HG03354 (cell line): ENCODE results near the gene TTC7B.

Source experiments
- ATAC-seq: cut with Tn5 transposase; IDR thresholded peaks from one replicate; pipeline ENCODE4 v1.9.1; 2021; ENCODE audit warnings: mild to moderate bottlenecking; ENCODE audit not compliant: unreplicated experiment, poor library complexity, severe bottlenecking

TTC7B gene

DNA sequence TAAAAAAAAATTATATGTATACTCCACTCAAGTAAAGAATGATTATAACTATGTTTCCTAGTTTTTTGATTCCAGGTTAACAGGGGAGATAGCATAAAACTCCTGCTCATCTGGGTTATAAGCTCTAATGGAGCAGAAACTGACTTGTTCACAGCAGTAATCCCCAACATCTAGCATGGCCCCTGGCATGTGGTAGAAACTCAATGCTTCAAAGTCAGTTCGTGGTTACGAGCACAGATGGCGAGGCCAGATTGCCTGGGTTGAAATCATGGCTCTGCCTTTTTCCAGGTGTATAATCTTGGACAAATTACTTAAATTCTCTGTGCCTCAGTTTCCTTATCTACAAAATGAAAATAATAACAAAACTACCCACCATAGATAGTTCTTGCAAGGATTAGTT lies 183.8 kb downstream of the TTC7B start:
- no peak for ATAC-seq

DNA sequence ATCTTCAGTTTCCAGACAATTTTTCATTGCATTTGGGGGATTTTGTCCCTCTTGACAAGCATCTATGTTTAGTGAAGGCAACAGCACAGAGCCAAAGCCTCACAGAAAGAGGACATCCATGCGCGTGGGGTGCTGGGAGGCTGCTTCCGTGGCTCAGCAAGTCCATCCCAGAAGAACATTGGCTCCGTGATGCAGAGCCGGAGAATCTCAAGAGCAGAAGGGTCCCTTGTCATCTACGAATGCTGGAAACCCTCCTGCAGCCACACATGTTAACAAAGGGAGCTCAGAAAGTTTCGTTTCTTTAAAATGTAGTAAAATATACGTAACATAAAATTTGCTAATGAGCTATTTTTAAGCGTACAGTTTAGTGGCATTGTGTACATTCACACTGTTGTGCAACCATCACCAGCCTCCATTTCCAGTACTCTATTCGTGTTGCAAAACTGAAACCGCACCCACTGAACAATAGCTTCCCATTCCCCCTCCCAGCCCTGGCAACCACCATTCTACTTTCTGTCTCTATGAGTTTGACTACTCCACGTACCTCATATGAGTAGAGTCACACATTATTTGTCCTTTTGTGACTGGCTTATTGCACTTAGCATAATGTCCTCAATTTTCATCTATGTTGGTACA lies 185.9 kb downstream of the TTC7B start:
- no peak for ATAC-seq

DNA sequence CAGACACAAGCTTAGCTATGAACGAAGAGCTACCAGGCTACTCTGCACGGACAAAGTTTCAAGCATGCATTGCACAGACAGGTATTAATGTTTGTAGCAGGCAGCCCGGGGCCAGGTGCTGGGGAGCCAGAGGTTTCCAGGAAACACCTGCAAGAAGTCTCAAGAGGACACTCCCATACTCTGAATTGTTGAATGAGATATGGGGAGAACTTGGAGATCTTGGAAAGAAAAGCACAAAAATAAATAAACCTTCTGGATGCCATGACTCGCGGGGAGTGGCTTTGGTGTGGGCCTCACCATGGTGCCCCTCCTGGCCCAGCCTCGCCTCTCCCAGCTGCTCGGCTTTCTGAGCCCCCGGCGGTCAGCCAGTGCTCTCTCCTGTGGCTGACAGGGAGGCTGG lies 186.8 kb downstream of the TTC7B start:
- ATAC-seq = no peak

DNA sequence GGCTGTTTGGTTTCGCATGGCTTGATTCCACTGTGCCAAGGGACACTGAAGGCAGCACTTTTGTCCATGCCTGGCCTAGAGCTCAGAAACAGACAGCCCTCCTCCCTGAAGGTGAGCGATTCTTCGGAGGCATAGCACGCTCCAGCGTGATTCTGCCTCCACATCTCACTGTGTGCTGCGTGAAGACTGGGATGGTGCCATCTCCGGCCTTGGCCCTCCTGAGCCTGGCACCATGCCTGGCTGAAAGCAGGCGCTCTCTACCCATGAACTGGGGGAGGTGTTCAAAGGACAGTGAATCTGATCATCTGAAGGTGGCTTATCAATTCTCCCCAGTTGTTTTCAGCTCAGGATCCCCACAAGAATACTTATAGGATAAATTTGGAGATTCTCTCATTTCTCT lies 187.4 kb downstream of the TTC7B start:
- no peak for ATAC-seq

DNA sequence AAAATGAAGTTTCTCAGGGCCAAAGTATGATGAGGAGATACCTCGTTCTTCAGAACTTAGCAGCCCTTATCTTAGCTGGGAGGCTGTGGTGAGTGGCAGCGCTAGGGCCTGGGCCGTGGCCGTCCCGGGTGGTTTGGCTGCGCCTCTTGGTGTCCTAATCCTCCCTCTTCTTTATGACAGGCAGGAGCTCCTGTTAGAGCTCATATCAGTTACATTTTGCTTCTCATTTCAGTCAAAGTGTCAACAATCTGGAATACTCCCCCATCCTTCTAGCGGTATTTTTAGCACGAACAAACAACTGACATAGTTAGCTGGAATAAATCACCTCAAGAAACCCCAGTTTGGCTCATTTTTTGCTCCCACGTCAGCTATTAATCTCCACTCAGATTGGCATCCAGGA lies 188.8 kb downstream of the TTC7B start:
- ATAC-seq = no peak

DNA sequence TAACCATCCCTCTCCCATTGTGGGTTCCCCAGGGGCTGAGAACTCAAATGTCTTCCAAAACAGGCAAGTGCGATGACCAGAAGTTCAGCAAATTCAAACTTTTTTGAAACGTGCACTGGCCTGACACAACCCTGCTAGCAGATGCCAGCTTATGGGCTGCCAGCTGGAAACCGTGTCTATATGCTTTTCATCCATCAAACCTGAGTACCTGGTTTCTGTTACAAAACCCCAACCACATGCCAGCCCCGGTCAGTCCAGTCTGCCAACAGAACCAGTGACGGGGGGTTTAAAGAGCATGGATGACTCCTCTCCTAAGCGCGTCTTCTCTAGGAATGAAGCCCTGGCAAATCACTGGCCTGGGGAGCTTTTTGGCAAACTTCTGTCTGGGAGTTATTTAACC lies 189.7 kb downstream of the TTC7B start:
- no peak for ATAC-seq

DNA sequence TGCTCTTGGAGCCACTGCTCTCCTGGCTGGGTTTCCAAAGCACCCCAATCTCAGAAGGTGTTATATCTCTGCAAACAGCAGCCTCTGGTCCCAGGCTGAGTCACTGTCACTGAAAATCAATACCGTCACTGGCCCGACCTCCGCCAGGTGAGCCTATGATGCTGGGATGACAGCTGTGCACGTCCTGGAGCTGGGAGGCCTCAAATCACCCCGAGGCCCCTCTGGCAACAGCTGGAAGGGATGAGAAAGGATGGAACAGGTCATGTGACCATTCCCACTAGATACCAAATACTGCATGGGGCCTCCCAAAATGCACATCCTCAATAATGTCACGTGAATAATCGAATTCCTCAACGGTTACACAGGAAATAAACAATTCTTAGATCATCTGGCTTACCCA lies 190.8 kb downstream of the TTC7B start:
- no peak for ATAC-seq

DNA sequence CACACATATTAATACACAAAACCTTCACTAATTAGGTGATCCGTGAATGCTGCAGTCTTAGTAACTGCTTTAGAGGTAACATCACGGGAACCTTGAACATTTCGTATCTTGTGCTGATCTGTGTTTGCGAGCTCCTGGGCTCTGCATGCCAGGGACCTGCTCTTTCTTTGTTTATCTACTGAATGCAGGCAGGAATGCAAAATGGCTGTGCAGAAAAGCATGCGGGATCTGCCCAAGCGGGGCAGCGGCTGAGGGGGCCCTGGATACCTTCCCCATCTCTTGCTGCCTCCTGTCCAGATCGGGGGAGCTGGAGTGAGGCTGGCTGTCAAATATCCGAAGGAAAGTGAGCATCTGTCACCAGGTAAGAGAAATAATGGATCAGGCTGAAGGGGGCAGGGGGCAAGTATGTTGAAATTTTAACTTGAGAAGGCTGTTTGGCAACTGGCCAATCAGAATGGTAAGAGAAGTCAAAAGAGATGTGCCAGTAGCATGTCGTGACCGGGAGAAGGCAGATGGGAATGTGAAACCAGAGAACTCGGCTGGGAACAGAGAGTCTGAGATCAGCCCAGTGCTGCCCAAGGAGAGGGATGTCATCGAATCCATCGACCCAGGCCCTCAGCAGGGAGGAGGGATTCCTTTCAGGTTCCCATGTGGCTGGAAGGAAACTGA lies 191.4 kb downstream of the TTC7B start:
- ATAC-seq = no peak

DNA sequence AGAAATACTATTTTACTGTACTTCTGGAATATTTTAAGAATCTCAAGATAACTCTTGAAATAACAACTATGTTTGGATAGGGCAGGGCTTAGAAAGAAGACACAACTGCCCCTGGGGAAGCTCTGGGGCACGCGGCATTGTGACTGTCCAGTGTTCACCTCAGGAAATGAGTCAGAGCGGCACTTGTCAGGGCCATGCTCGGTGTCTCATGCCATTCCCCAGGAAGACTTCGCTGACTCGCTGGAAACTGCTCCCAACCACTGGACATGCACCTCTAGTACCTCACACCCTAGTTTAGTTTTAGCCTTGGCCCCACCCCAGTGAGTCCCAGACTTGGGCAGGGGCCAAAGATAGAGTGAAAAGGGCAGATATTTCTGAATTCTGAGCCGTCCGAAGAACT lies 192.0 kb downstream of the TTC7B start:
- no peak for ATAC-seq

DNA sequence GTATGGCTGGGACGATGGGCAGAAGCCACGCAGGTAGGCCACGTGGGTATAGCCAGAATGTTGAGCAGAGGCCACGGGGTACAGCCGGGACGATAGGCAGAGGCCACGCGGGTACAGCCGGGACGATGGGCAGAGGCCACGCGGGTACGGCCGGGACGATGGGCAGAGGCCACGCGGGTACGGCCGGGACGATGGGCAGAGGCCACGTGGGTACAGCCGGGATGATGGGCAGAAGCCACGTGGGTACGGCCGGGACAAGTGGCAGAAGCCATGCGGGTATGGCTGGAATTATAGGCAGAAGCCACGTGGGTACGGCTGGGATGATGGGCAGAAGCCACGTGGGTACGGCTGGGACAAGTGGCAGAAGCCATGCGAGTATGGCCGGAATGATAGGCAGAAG lies 195.0 kb downstream of the TTC7B start:
- ATAC-seq = no peak

DNA sequence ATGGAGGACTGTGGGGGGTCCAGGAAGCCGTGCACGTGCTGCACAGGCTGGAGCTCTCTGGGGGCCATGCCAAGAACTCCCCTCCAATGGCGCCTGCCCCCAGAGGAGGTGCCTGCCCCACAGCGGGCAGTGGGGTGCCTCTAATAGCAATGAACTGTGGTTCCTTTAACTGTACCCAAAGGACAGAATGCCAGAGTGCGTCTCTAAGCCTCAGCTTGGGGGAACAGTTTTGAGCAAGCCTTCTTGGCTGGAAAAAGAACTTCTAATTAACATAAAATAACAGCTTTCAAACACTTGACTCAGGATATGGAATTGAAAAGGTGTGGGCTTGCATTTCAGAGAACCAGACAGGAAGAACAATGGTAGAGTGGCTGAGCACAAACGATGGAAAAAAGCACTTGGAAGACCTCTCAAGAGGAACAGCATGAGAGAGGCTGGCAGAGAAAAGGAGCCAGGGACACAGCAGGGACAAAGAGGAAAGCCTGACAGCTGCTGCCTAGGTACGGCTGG lies 195.6 kb downstream of the TTC7B start:
- no peak for ATAC-seq

DNA sequence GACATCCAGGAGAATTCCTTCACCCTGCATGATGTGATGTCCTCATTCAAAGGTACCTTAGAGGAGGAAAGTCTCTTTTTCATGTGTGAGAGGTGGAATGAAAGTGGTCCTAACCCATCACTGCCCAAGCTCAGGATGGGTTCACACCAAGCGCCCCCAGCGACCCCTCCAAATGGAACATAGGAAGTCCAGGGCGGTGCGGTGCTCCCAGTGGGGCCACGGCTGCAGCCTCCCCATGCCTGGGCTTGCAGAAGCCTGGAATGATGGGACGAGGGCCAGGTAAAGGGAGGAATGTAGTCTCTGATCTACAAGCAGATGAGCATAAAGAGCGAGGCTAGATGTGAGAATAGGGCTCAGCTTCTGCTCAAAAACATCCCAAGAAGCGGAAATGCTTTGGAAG lies 196.3 kb downstream of the TTC7B start:
- no peak for ATAC-seq

DNA sequence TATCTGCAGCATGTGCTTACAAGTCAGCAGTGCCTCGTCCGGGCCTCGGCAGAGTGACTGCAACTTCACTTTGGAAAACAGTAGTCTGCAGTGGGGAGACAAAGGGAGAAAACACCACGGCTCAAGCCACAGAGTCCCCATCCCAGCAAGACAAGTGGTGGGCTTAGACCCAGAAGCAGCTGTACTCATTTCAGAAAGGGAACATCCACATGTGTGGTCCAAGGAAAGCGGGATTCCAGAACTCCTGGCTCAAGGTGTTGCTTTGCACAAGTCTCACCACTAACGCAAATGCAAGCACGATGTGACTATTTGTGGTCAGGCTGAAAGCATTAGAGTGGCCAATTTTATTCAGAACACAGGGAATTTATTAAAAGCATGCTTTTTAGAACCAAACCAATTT lies 198.3 kb downstream of the TTC7B start:
- ATAC-seq = no peak

DNA sequence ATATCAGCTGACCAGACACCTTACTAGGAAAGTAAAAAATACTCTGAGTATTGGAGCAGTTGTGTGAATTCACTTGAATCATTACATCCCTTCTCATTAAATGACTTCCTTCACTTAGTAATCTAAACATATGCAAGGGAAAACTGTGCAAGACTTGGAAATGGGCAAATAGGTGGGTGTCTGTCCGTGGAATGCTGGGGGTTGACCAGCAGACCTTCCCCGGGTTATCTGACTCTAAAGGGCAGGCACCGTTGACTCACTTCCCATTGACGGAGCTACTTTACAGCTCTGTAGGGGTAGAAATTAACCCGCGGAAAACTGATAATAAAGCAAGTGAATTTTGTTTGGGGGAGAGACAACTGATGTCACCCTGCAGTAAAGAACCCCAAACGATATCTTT lies 199.3 kb downstream of the TTC7B start:
- ATAC-seq = no peak

DNA sequence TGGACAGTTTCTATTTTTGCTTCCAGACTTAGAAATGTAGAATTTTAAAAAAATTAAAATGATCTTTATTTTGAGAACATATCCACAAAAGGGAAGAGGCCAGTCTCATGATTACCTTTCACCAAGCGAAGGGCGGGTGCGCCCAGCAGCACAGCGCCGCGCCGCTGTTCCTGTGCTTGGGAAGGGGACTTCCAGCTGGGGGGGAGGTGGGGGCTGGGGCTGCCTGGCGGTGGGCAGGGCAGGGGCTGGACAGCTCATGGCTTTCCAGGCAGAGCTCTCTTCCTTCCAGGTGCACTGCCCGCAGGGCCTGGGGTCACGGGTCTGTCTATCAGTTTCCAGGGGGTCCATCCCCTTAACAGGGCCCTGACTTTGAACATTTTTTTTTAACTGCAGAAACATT lies 199.9 kb downstream of the TTC7B start:
- ATAC-seq = no peak

DNA sequence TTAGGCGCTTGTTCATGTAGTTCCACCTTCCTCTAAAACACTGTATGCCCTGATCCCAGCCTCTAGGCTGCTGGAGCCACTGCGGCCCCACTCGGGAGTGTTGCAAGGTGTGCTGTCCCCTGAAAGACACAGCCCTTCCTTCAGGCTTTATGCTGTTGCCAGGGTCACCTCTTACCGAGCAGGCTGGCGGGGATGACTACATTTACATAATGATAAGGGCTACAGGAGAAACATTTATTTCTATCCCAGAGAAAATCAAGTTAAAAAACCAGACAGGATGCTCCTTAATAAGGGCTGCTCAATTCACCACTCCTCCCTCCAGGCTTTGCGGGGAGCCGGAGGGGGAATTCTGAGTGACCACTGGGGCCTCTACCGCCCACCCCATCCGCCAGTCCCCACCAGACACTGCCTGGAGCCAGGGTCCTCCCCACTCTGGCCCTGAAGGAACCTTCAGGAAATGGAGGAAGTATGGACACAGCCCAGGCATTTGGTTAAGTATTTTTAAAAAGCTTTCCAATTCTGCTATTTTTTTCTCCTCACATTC lies 200.6 kb downstream of the TTC7B start:
- no peak for ATAC-seq

DNA sequence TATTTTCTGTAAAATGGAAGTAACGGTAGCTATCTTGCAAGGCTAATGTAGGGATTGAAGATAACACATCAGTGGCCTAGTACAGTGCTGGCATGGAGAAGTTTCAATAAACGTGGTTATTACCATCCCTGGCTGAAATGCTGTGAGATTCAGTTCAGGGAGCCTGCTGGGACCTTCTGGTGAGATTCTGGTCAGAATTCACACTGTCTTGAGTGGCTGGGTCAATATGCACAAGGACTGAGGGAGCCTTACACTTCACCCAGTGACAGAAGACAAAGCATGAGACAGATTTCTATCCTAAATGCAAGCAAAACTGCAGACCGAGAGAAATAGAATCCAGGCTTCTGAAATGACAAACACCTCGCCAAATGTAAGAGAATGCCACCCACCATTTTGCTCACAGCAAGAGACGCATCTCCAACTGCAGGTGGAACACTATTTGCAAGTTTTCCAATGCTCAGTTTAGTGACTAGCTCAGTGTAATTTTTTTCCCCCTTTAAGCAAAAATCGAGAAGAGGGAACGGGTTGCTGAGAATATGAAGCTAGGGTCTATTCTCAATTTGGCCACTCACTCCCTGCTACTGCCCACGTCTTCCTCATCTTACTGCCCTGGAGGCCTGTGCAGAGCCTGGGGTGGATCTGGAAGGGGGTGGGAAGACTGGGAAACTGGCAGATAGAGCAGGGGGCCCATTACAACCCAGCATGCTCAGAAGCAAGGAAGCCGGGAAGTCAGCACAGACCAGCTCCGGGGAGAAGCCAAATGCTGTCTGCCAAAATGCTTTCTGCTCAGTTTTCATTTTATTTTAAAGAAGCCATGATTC lies 201.3 kb downstream of the TTC7B start:
- ATAC-seq = no peak

DNA sequence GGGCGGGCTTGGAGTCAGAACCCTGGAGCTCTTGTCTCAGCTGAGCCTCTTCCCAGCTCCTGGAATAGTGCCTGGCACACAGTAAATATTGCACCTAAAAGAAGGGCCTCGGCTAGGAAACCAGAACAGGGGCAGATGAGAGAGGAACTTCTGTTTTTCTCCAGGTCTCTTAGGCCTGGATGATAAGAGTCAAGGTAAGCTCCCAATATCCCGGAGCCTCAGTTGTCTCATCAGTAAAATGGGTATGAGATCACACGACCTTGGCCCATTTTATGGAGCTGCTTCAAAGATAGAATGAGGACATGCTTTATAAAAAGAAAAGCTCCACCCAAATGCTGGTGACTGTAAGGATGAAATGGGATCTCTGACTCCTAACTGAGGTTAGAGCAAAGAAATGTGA lies 202.2 kb downstream of the TTC7B start:
- no peak for ATAC-seq

DNA sequence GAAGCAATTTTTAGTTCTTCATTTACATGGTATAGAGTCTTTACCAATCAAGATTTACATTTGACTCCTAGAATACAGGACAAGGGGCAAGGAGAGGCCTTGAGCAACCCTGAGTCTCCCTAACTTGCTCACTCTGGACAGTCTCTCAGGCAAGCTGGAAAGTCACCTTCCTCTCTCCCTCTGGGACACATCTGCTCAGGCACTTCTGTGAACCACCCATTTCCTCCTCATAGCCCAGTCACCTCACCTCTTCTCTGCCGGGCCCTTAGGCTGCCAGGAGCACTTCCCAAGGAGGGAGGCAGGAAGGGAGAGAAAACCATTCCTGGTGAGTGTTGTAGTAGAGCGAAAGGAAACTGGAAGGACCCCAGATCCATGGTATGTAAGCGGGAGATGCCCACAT lies 202.8 kb downstream of the TTC7B start:
- ATAC-seq = no peak

DNA sequence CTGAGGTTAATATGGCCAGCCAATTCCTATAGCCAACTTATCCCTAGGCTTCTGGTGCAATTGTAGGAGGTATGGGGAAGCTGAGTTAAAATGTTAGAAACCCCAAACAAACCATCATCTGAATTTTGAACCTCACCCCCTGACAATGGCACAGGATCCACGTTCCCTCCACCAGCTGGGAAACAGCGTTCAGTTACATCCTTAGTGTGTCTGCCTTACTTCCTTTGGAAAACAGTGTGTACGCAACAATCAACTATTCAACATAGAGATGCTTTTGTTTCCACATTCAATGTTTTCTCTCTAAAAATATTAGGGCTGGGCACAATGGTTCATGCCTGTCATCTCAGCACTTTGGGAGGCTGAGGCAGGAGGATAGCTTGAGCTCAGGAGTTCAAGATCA lies 203.4 kb downstream of the TTC7B start:
- ATAC-seq = no peak

DNA sequence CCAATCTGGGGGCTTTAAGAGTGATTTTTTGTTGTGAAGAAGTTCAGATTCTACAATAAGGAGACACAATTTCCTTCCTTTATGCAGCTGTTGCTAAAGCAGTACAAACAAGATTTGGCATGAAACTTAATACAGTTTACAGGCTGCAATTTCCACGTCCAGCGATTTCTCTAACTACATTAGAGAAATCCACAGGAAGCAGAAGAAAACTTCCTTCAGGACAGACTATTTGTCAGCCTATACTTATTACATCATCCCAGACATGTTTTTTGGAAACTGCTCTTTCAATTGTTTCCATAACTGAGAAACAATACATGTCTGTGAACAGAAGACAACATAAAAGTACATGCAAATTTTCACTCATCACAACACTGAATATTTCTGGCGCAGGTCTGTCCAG lies 204.3 kb downstream of the TTC7B start:
- ATAC-seq = no peak
